Fibroblast of lung (primary cell): ENCODE results near the gene CPN1. TPM values are rescaled to one million over a fixed set of nuclear protein-coding genes. Genes with fewer than 3 reads are reported as not detected.

Experiments used
- DNase-seq, 2 donors: peaks; one replicate each; pipeline versions ENCODE4 v3.0.0 to v3.0.0-alpha.2; 2010; ENCODE audit warnings: low read depth in 2 of 2
- H2AFZ ChIP-seq: 2 replicates; pipeline ENCODE4 v1.5.1; 2012; ENCODE audit warnings: low read length, control low read depth, inconsistent platforms
- H3K27ac ChIP-seq: 2 replicates; pipeline ENCODE4 v1.5.1; 2011; ENCODE audit warnings: low read length, control low read depth; ENCODE audit not compliant: insufficient read depth
- H3K27me3 ChIP-seq: 2 replicates; pipeline ENCODE4 v1.5.1; 2011; ENCODE audit warnings: mild to moderate bottlenecking, low read length; ENCODE audit not compliant: control insufficient read depth, insufficient read depth
- H3K36me3 ChIP-seq: 2 replicates; pipeline ENCODE4 v1.5.1; 2011; ENCODE audit warnings: low read length; ENCODE audit not compliant: control insufficient read depth, insufficient read depth
- H3K4me1 ChIP-seq: 2 replicates; pipeline ENCODE4 v1.5.1; 2011; ENCODE audit warnings: low read length; ENCODE audit not compliant: control insufficient read depth, insufficient read depth; ENCODE audit errors: extremely low read depth
- H3K4me2 ChIP-seq: 2 replicates; pipeline ENCODE4 v1.5.1; 2011; ENCODE audit warnings: low read length, control low read depth; ENCODE audit not compliant: insufficient read depth; ENCODE audit errors: extremely low read depth
- H3K4me3 ChIP-seq, 4 experiments: fragments of 200-600 bp in 1 of 4; sonication (generic) in 1 of 4; replicated peaks in 1 of 4; 2 replicates each; pipeline ENCODE4 v1.5.1; 2011 to 2016; ENCODE audit warnings: low read length in 4 of 4, low read depth in 3 of 4, mild to moderate bottlenecking in 3 of 4, control low read depth in 2 of 4, inconsistent platforms in 1 of 4, mixed read lengths in 1 of 4; ENCODE audit not compliant: insufficient read depth in 1 of 4; ENCODE audit errors: control extremely low read depth in 1 of 4
- H3K79me2 ChIP-seq: 2 replicates; pipeline ENCODE4 v1.5.1; 2012; ENCODE audit warnings: mild to moderate bottlenecking, low read length, inconsistent platforms; ENCODE audit not compliant: control insufficient read depth, insufficient read depth
- H3K9ac ChIP-seq: 2 replicates; pipeline ENCODE4 v1.5.1; 2011; ENCODE audit warnings: mild to moderate bottlenecking, low read length, control low read depth; ENCODE audit not compliant: insufficient read depth
- H3K9me3 ChIP-seq: 2 replicates; pipeline ENCODE4 v1.5.1; 2012; ENCODE audit warnings: low read depth, low read length; ENCODE audit not compliant: control insufficient read depth, insufficient read depth
- H4K20me1 ChIP-seq: 2 replicates; pipeline ENCODE4 v1.5.1; 2011; ENCODE audit warnings: low read length; ENCODE audit not compliant: control insufficient read depth, insufficient read depth; ENCODE audit errors: extremely low read depth
- CTCF ChIP-seq, 2 donors: IDR thresholded peaks in 1 of 2; conservative IDR thresholded peaks in 1 of 2; 1 replicate in 1 of 2; 2 replicates in 1 of 2; pipeline ENCODE4 v1.5.1; 2011 to 2012; ENCODE audit warnings: low read length in 2 of 2, control low read depth in 1 of 2, inconsistent platforms in 1 of 2, low read depth in 1 of 2, mild to moderate bottlenecking in 1 of 2
- EZH2 ChIP-seq: IDR thresholded peaks from 2 replicates; pipeline ENCODE4 v1.5.1; 2012; ENCODE audit warnings: low read length, control low read depth, mild to moderate bottlenecking; ENCODE audit errors: missing control alignments
- polyA plus RNA-seq, 2 donors: library from polyadenylated mRNA; depleted of rRNA in 1 of 2; stranded (reverse) in 1 of 2; unstranded in 1 of 2; fragments of >200 nt; gene quantifications; 2 replicates each; pipeline ENCODE4 v1.2.1, GENCODE V29; 2011 to 2012; ENCODE audit warnings: missing spikeins in 1 of 2
- total RNA-seq: library from RNA; depleted of rRNA; stranded (reverse); fragments of >200 nt; gene quantifications from 2 replicates; pipeline ENCODE4 v1.2.1, GENCODE V29; 2014

The CPN1 gene
- total and polyA plus RNA-seq, 2 donors (not counting 1 experiment from before 2014, with no cell fraction given): not detected

- no peak for DNase-seq
- H3K27me3 ChIP-seq: no peaks in the 10 kb centered on the region
- TF ChIP-seq EZH2 (no peak), CTCF (conservative IDR thresholded peaks at IDR 0.05 in 1 of 2, IDR thresholded peaks at IDR 0.05 in 1 of 2; ENCODE audit: low read depth in 1 of 2, low read length in 2 of 2) (no peak)
- H3K9me3 ChIP-seq: no peaks in the 10 kb centered on the region
- H3K4me1 ChIP-seq: peaks cover 11% of the 10 kb centered on the region
- H4K20me1 ChIP-seq: no peaks in the 10 kb centered on the region
- H3K4me2 ChIP-seq: no peak overlapping the region
- no peak overlapping the region for H2AFZ ChIP-seq
- H3K9ac ChIP-seq: no peak overlapping the region
- peak overlapping the region; percentile 36 for H3K27ac ChIP-seq
- H3K4me3 ChIP-seq: no peak overlapping the region
- H3K79me2 ChIP-seq: peaks cover 85% of the 10 kb centered on the region
- no peaks in the 10 kb centered on the region for H3K36me3 ChIP-seq
Measured at GRCh38 chr10:99995269-99995668, 86.4 kb downstream of the CPN1 start.

- H3K4me2 ChIP-seq: peak overlapping the region; percentile 25
- H3K27me3 ChIP-seq: no peaks in the 10 kb centered on the region
- H2AFZ ChIP-seq: no peak overlapping the region
- peaks cover 9% of the 10 kb centered on the region for H3K4me1 ChIP-seq
- TF ChIP-seq CTCF (conservative IDR thresholded peaks at IDR 0.05 in 1 of 2, IDR thresholded peaks at IDR 0.05 in 1 of 2; ENCODE audit: low read depth in 1 of 2, low read length in 2 of 2) (no peak), EZH2 (no peak)
- no peaks in the 10 kb centered on the region for H3K9me3 ChIP-seq
- H3K27ac ChIP-seq: peak overlapping the region; percentile 36
- no peaks in the 10 kb centered on the region for H4K20me1 ChIP-seq
- no peaks in the 10 kb centered on the region for H3K36me3 ChIP-seq
- H3K79me2 ChIP-seq: peaks cover 85% of the 10 kb centered on the region
- H3K4me3 ChIP-seq: no peak overlapping the region
- H3K9ac ChIP-seq: no peak overlapping the region
- DNase-seq: no peak
Measured at GRCh38 chr10:99994801-99995200, 86.9 kb downstream of the CPN1 start.

- peak overlapping the region in 1 of 4 experiments; percentile 23 for H3K4me3 ChIP-seq
- H2AFZ ChIP-seq: no peak overlapping the region
- peaks cover 85% of the 10 kb centered on the region for H3K79me2 ChIP-seq
- DNase-seq: peak; percentile 96 to 97
- H3K27me3 ChIP-seq: no peaks in the 10 kb centered on the region
- H3K4me2 ChIP-seq: peak overlapping the region; percentile 42
- H3K4me1 ChIP-seq: peaks cover 5% of the 10 kb centered on the region
- H3K36me3 ChIP-seq: no peaks in the 10 kb centered on the region
- TF ChIP-seq EZH2: no peak
- no peak for TF ChIP-seq CTCF (conservative IDR thresholded peaks at IDR 0.05 in 1 of 2, IDR thresholded peaks at IDR 0.05 in 1 of 2; ENCODE audit: low read depth in 1 of 2, low read length in 2 of 2)
- no peaks in the 10 kb centered on the region for H4K20me1 ChIP-seq
- H3K27ac ChIP-seq: peak overlapping the region; percentile 36
- no peak overlapping the region for H3K9ac ChIP-seq
- H3K9me3 ChIP-seq: no peaks in the 10 kb centered on the region
Measured at GRCh38 chr10:99993701-99994689, 87.7 kb downstream of the CPN1 start.

Other genes starting within 250 kb of the CPN1 start
- 5.9 and 12.9 TPM in 2 replicates for gene DNMBP, start 71.9 kb downstream of the CPN1 start, total RNA-seq
- 17.6 and 21.2 TPM in 2 replicates for gene DNMBP, start 71.9 kb downstream of the CPN1 start, polyA plus RNA-seq
- gene ERLIN1, start 104.2 kb upstream of the CPN1 start, total RNA-seq: 39.0 and 52.8 TPM in 2 replicates
- 74.7 and 96.5 TPM in 2 replicates for gene ERLIN1, start 104.2 kb upstream of the CPN1 start, polyA plus RNA-seq
- 20.8 and 22.1 TPM in 2 replicates for gene CHUK, start 147.7 kb upstream of the CPN1 start, total RNA-seq
- 20.2 and 22.1 TPM in 2 replicates for gene CHUK, start 147.7 kb upstream of the CPN1 start, polyA plus RNA-seq
- 17.3 and 21.3 TPM in 2 replicates for gene CWF19L1, start 185.8 kb upstream of the CPN1 start, total RNA-seq
- 16.0 and 16.3 TPM in 2 replicates for gene CWF19L1, start 185.8 kb upstream of the CPN1 start, polyA plus RNA-seq
- gene BLOC1S2, start 204.8 kb upstream of the CPN1 start, total RNA-seq: 59.1 and 88.8 TPM in 2 replicates
- gene BLOC1S2, start 204.8 kb upstream of the CPN1 start, polyA plus RNA-seq: 48.1 and 49.4 TPM in 2 replicates
- not detected in 2 replicates for gene PKD2L1, start 248.4 kb upstream of the CPN1 start, total RNA-seq
- gene PKD2L1, start 248.4 kb upstream of the CPN1 start, polyA plus RNA-seq: not detected in 2 replicates